Panc1 (cell line): Measurements from ENCODE around the gene DOK5. TPM values are rescaled to one million over a fixed set of nuclear protein-coding genes. Genes with fewer than 3 reads are reported as not detected.

Experiments
- ATAC-seq: fragments of 200-7000 bp; cut with Tn5 transposase; 2 replicates; pipeline ENCODE4 v1.9.1; 2020; ENCODE audit warnings: mild to moderate bottlenecking, moderate library complexity
- BruUV-seq: library from RNA; stranded (reverse); fragments of 400-500 nt; replicated peaks from 2 replicates; lab custom pipeline; 2021; lab: Mats Ljungman, UMichigan
- CTCF ChIA-PET: fragments of 300-600 bp; sonication (Branson Sonifier 250); formaldehyde crosslinking; loops from one replicate; lab custom pipeline; 2022; ENCODE audit warnings: antibody characterized with exemption; lab: Charles Lee
- POLR2A ChIA-PET: fragments of 300-600 bp; sonication (Branson Sonifier 250); formaldehyde crosslinking; loops from one replicate; lab custom pipeline; 2022; ENCODE audit warnings: antibody characterized with exemption; lab: Charles Lee
- DNase-seq: peaks from one replicate; pipeline ENCODE4 v3.0.0-alpha.2; 2010; ENCODE audit warnings: low read depth, low spot score
- H3K27ac ChIP-seq: 2 replicates; pipeline ENCODE4 v1.5.1; 2011; ENCODE audit warnings: mild to moderate bottlenecking, low read length, inconsistent platforms
- H3K27me3 ChIP-seq: fragments of 200-500 bp; sonication (Bioruptor generic); 2 replicates; pipeline ENCODE4 v1.6.0; 2014; ENCODE audit warnings: low read length, inconsistent platforms; ENCODE audit not compliant: control insufficient read depth, insufficient read depth
- H3K36me3 ChIP-seq: fragments of 200-500 bp; sonication (Bioruptor generic); 2 replicates; pipeline ENCODE4 v1.5.1; 2014; ENCODE audit warnings: inconsistent platforms, mild to moderate bottlenecking, low read length, moderate library complexity; ENCODE audit not compliant: control insufficient read depth, insufficient read depth
- H3K4me1 ChIP-seq: 2 replicates; pipeline ENCODE4 v1.5.1; 2011; ENCODE audit warnings: inconsistent platforms, mild to moderate bottlenecking, low read length, moderate library complexity; ENCODE audit not compliant: control insufficient read depth, insufficient read depth
- H3K4me3 ChIP-seq, 2 experiments: 2 replicates each; pipeline ENCODE4 v1.5.1; 2011 to 2012; ENCODE audit warnings: low read depth in 2 of 2, low read length in 2 of 2, mild to moderate bottlenecking in 2 of 2, inconsistent platforms in 1 of 2, moderate library complexity in 1 of 2
- H3K9me3 ChIP-seq: fragments of 200-500 bp; sonication (Bioruptor generic); 2 replicates; pipeline ENCODE4 v1.5.1; 2014; ENCODE audit warnings: low read depth, mild to moderate bottlenecking, inconsistent platforms, low read length, moderate library complexity; ENCODE audit not compliant: control insufficient read depth, insufficient read depth
- CTCF ChIP-seq: fragments of 450-650 bp; IDR thresholded peaks from 2 replicates; pipeline ENCODE4 v1.5.1; 2017; ENCODE audit warnings: mild to moderate bottlenecking
- POLR2AphosphoS5 ChIP-seq: IDR thresholded peaks from 2 replicates; pipeline ENCODE4 v1.6.1; 2012; ENCODE audit warnings: mild to moderate bottlenecking, low read depth, low read length, moderate library complexity
- REST ChIP-seq, 2 experiments: IDR thresholded peaks; 2 replicates each; pipeline ENCODE4 v1.6.1; 2011 to 2012; ENCODE audit warnings: low read depth in 2 of 2, control low read depth in 1 of 2, low read length in 1 of 2, mild to moderate bottlenecking in 1 of 2, moderate library complexity in 1 of 2; ENCODE audit not compliant: insufficient read depth in 1 of 2
- SIN3A ChIP-seq: IDR thresholded peaks from 2 replicates; pipeline ENCODE4 v1.6.1; 2012; ENCODE audit warnings: low read depth, mild to moderate bottlenecking, low read length, moderate library complexity, borderline replicate concordance; ENCODE audit not compliant: insufficient read depth
- TCF7L2 ChIP-seq: IDR thresholded peaks from 2 replicates; pipeline ENCODE4 v1.6.1; 2011; ENCODE audit warnings: mild to moderate bottlenecking, low read depth, low read length, inconsistent platforms
- in situ Hi-C: cut with HindIII; loops from 2 replicates; pipeline ENCODE4 v1.10.0; 2016; ENCODE audit warnings: low sequenced_read_pairs, low pct_unique_long_range_greater_than_20kb
- intact Hi-C: fragments of 100-400 bp; cut with micrococcal nuclease; formaldehyde crosslinking; loops from one replicate; pipeline ENCODE4 v1.10.0; 2022; ENCODE audit not compliant: unreplicated experiment
- total RNA-seq: library from RNA; stranded (reverse); gene quantifications from one replicate; pipeline ENCODE4 v1.2.1, GENCODE V29; 2021; ENCODE audit not compliant: unreplicated experiment

The DOK5 gene
- total RNA-seq, 1 experiment from 2014 or later: 0.18 TPM

GRCh38 chr20:54698373-54698772, 223.0 kb downstream of the DOK5 start:
- Histone ChIP-seq H3K27me3 (0 out of 2 replicates have a peak, but pooled peaks cover 2% of the 10 kb centered on the region), H3K9me3 (no peaks in the 10 kb centered on the region), H3K36me3 (no peaks in the 10 kb centered on the region), H3K4me1 (no peaks in the 10 kb centered on the region), H3K27ac (no peak overlapping the region), H3K4me3 (no peak overlapping the region)
- BruUV-seq: no TSS peak
- POLR2A ChIA-PET: no interaction called here
- no peak for TF ChIP-seq CTCF
- no peak for TF ChIP-seq REST (IDR thresholded peaks at IDR 0.05; ENCODE audit: insufficient read depth in 1 of 2, low read depth in 2 of 2, low read length in 1 of 2)
- no peak for TF ChIP-seq SIN3A
- TF ChIP-seq TCF7L2: no peak
- TF ChIP-seq POLR2AphosphoS5: no peak
- no peak for ATAC-seq
- in situ Hi-C loops: no loop called here
- intact Hi-C loops: no loop called here
- DNase-seq: no peak
- CTCF ChIA-PET: no interaction called here
